ENCODE measurements around the gene CRYGS.

GRCh38 chr3:186544281-186544680 is at the start of gene CRYGS:
- TF ChIP-seq POLR2AphosphoS5 (IDR thresholded peaks at IDR 0.05; ENCODE audit: borderline replicate concordance, low read depth, low read length) (no peak), EZH2 (IDR thresholded peaks at IDR 0.05) (no peak)
